Neural cell (in vitro differentiated cells): Measurements from ENCODE around the gene USF1. TPM values are rescaled to one million over a fixed set of nuclear protein-coding genes. Genes with fewer than 3 reads are reported as not detected.
"Not testable (repeated sequence)": the region's sequence is repeated elsewhere in the genome, so short reads cannot be mapped to it uniquely, and the experiment has no call there.

Experiments
- H2AFZ ChIP-seq: fragments of 200-600, 300-800 bp; sonication (generic), shearing (Covaris generic); 2 replicates; pipeline ENCODE4 v1.6.0; 2014; ENCODE audit warnings: low read depth, mild to moderate bottlenecking, antibody characterized with exemption, low read length, moderate library complexity
- H3F3A ChIP-seq: fragments of 200-600 bp; shearing (Covaris generic); 2 replicates; pipeline ENCODE4 v1.6.1; 2016; ENCODE audit warnings: mild to moderate bottlenecking, moderate library complexity, mixed read lengths, antibody characterized with exemption, low read length; ENCODE audit not compliant: insufficient read depth, poor library complexity, severe bottlenecking
- H3K27ac ChIP-seq: fragments of 200-600, 300-800 bp; sonication (generic), shearing (Covaris generic); 2 replicates; pipeline ENCODE4 v1.5.1; 2014; ENCODE audit warnings: mild to moderate bottlenecking, low read length, moderate library complexity
- H3K27me3 ChIP-seq: fragments of 300-800, 200-600 bp; sonication (generic), shearing (Covaris generic); 2 replicates; pipeline ENCODE4 v1.6.0; 2014; ENCODE audit warnings: mild to moderate bottlenecking, low read depth, low read length, moderate library complexity; ENCODE audit not compliant: insufficient read depth
- H3K36me3 ChIP-seq: fragments of 300-800, 200-600 bp; sonication (generic), shearing (Covaris generic); 2 replicates; pipeline ENCODE4 v1.5.1; 2014; ENCODE audit warnings: mild to moderate bottlenecking, antibody characterized with exemption, low read length, moderate library complexity; ENCODE audit not compliant: insufficient read depth
- H3K4me2 ChIP-seq: fragments of 300-800, 200-600 bp; sonication (generic), shearing (Covaris generic); 2 replicates; pipeline ENCODE4 v1.6.0; 2014; ENCODE audit warnings: mild to moderate bottlenecking, low read length
- H3K4me3 ChIP-seq: fragments of 300-800, 200-600 bp; sonication (generic), shearing (Covaris generic); 2 replicates; pipeline ENCODE4 v1.5.1; 2014; ENCODE audit warnings: mild to moderate bottlenecking, low read length, moderate library complexity
- H3K79me2 ChIP-seq: fragments of 200-600 bp; shearing (Covaris generic); replicated peaks from 2 replicates; pipeline ENCODE4 v1.6.0; 2014; ENCODE audit warnings: mild to moderate bottlenecking, low read length, moderate library complexity; ENCODE audit not compliant: insufficient read depth
- H3K9ac ChIP-seq: fragments of 300-800, 200-600 bp; sonication (generic), shearing (Covaris generic); 2 replicates; pipeline ENCODE4 v1.6.1; 2016; ENCODE audit warnings: mild to moderate bottlenecking, low read length, mixed read lengths
- H3K9me2 ChIP-seq: fragments of 200-600 bp; shearing (Covaris generic); 2 replicates; pipeline ENCODE4 v1.6.1; 2016; ENCODE audit warnings: mild to moderate bottlenecking, low read length, mixed read lengths; ENCODE audit not compliant: insufficient read depth
- H3K9me3 ChIP-seq: fragments of 200-600, 300-800 bp; sonication (generic), shearing (Covaris generic); 2 replicates; pipeline ENCODE4 v1.6.1; 2016; ENCODE audit warnings: mild to moderate bottlenecking, mixed run types, low read length, moderate library complexity, mixed read lengths
- H4K20me1 ChIP-seq: fragments of 200-600 bp; shearing (Covaris generic); 2 replicates; pipeline ENCODE4 v1.6.1; 2016; ENCODE audit warnings: mild to moderate bottlenecking, mixed run types; ENCODE audit not compliant: insufficient read depth
- CTCF ChIP-seq: fragments of 450-650 bp; IDR thresholded peaks from 2 replicates; pipeline ENCODE4 v1.5.1; 2014; ENCODE audit warnings: antibody characterized with exemption, mild to moderate bottlenecking, moderate library complexity; ENCODE audit not compliant: poor library complexity, severe bottlenecking
- EP300 ChIP-seq: fragments of 450-650 bp; conservative IDR thresholded peaks from 2 replicates; pipeline ENCODE4 v1.6.1; 2014; ENCODE audit warnings: antibody characterized with exemption, mild to moderate bottlenecking, moderate library complexity; ENCODE audit not compliant: poor library complexity, severe bottlenecking
- EZH2 ChIP-seq: fragments of 200-600, 300-800 bp; shearing (Covaris generic), sonication (generic); IDR thresholded peaks from 2 replicates; pipeline ENCODE4 v1.6.1; 2014; ENCODE audit warnings: antibody characterized with exemption, low read length, borderline replicate concordance, mild to moderate bottlenecking; ENCODE audit not compliant: insufficient read depth, poor library complexity, severe bottlenecking
- MXI1 ChIP-seq: fragments of 450-650 bp; conservative IDR thresholded peaks from 2 replicates; pipeline ENCODE4 v1.6.1; 2014; ENCODE audit warnings: antibody characterized with exemption, mild to moderate bottlenecking; ENCODE audit not compliant: poor library complexity, severe bottlenecking
- POLR2AphosphoS5 ChIP-seq: IDR thresholded peaks from 2 replicates; pipeline ENCODE4 v1.6.1; 2012
- RAD21 ChIP-seq: fragments of 450-650 bp; conservative IDR thresholded peaks from 2 replicates; pipeline ENCODE4 v1.6.1; 2014; ENCODE audit warnings: antibody characterized with exemption, mild to moderate bottlenecking, moderate library complexity
- REST ChIP-seq: IDR thresholded peaks from 2 replicates; pipeline ENCODE4 v1.6.1; 2012; ENCODE audit warnings: borderline replicate concordance
- SMC3 ChIP-seq: fragments of 450-650 bp; conservative IDR thresholded peaks from 2 replicates; pipeline ENCODE4 v1.6.1; 2014; ENCODE audit warnings: antibody characterized with exemption, mild to moderate bottlenecking, moderate library complexity; ENCODE audit not compliant: poor library complexity
- TAF1 ChIP-seq: IDR thresholded peaks from 2 replicates; pipeline ENCODE4 v1.6.1; 2012; ENCODE audit warnings: low read depth
- polyA plus RNA-seq: library from polyadenylated mRNA; depleted of rRNA; stranded (reverse); fragments of >200 nt; gene quantifications from 2 replicates; pipeline ENCODE4 v1.2.3, GENCODE V29; 2014

The USF1 gene
- polyA plus RNA-seq, 1 donor from 2014 or later: 366 TPM

DNA sequence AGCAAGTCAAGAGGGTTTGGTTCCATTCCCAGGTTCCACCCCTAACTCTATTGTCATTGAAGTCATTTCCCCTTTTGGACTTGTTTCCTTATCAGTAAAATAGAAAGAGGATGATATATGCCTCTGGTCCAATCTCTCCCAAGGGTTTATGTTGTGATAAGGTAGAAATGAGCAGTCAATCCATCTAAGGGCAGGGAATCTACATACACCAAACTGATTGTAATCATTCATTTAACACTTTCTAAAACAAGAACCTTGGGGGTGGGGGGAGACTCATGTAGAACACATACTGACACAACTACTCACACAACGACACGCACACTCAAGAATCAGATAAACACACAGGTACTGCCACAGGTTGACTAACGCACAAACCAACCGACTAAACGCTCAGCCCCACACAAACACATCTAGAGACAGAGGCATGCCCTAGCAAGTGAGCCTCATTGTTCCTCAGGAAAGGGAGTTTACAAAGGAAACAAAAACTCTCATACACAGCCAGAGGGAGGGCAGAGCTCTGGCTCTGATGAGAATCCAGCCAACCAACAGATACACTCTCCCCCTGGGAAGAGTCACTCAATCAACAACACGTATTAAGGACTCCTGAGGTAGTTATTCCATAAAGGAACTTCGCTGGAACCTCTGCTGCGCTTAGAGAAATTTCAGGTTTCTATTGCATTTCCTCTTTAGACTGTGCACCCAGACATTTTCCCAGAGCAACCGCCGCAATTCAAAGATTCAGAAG lies 25.9 kb downstream of the USF1 start:
- H3K27ac ChIP-seq: no peak overlapping the region
- H3K36me3 ChIP-seq: no peaks in the 10 kb centered on the region
- H3F3A ChIP-seq: no peaks in the 10 kb centered on the region
- no peaks in the 10 kb centered on the region for H4K20me1 ChIP-seq
- H3K4me3 ChIP-seq: peak overlapping the region; percentile 71
- peak overlapping the region; percentile 43 for H3K4me2 ChIP-seq
- H2AFZ ChIP-seq: no peak overlapping the region
- no peaks in the 10 kb centered on the region for H3K9me2 ChIP-seq
- H3K79me2 ChIP-seq: no peaks in the 10 kb centered on the region
- H3K9me3 ChIP-seq: no peaks in the 10 kb centered on the region
- peaks cover 28% of the 10 kb centered on the region for H3K27me3 ChIP-seq
- TF ChIP-seq EZH2: no peak
- no peak for TF ChIP-seq TAF1
- no peak for TF ChIP-seq POLR2AphosphoS5
- TF ChIP-seq REST: no peak
- TF ChIP-seq SMC3: no peak
- H3K9ac ChIP-seq: no peak overlapping the region

- not testable (repeated sequence) for H4K20me1 ChIP-seq, H3K9me3 ChIP-seq, H3K27ac ChIP-seq, H3K79me2 ChIP-seq, H3K36me3 ChIP-seq, H3K4me2 ChIP-seq, H3F3A ChIP-seq, H2AFZ ChIP-seq, H3K9ac ChIP-seq, H3K4me3 ChIP-seq, H3K9me2 ChIP-seq
- H3K27me3 ChIP-seq: peaks cover 28% of the 10 kb centered on the region
These were observed 26.6 kb downstream of the USF1 start for GRCh38 chr1:161019111-161019660.

GRCh38 chr1:161018631-161018930 lies 27.2 kb downstream of the USF1 start:
- Histone ChIP-seq H3K27ac (no peak overlapping the region), H4K20me1 (no peaks in the 10 kb centered on the region), H3K9ac (no peak overlapping the region), H3K36me3 (no peaks in the 10 kb centered on the region), H3K4me2 (no peak overlapping the region), H3K27me3 (peaks cover 28% of the 10 kb centered on the region), H3K9me2 (no peaks in the 10 kb centered on the region), H3K4me3 (no peak overlapping the region), H2AFZ (no peak overlapping the region), H3K9me3 (no peaks in the 10 kb centered on the region), H3F3A (no peaks in the 10 kb centered on the region), H3K79me2 (no peaks in the 10 kb centered on the region)
- TF ChIP-seq TAF1: no peak
- no peak for TF ChIP-seq CTCF
- TF ChIP-seq EZH2: no peak
- TF ChIP-seq MXI1: no peak
- no peak for TF ChIP-seq SMC3
- no peak for TF ChIP-seq POLR2AphosphoS5
- TF ChIP-seq REST: no peak
- TF ChIP-seq RAD21: no peak
- TF ChIP-seq EP300: no peak
